Left lung (tissue), 10 donors: ENCODE results near the gene PCDH19. TPM values are rescaled to one million over a fixed set of nuclear protein-coding genes. Genes with fewer than 3 reads are reported as not detected.
"Not testable (repeated sequence)": the region's sequence is repeated elsewhere in the genome, so short reads cannot be mapped to it uniquely, and the experiment has no call there.

Source experiments
- ATAC-seq: fragments of 200-7000 bp; cut with Tn5 transposase; one replicate; pipeline ENCODE4 v1.9.1; 2020; ENCODE audit warnings: moderate library complexity
- DNase-seq, 4 donors: peaks; one replicate each; pipeline ENCODE4 v3.0.0-alpha.2; 2013 to 2020
- H3K27ac ChIP-seq, 2 donors: fragments of 200-600 bp; sonication (generic) in 1 of 2; one replicate each; pipeline versions ENCODE4 v1.5.0 to v1.8.0; 2020 to 2021
- H3K27me3 ChIP-seq, 2 donors: fragments of 200-600 bp; sonication (generic) in 1 of 2; one replicate each; pipeline versions ENCODE4 v1.5.0 to v1.8.0; 2020 to 2021
- H3K36me3 ChIP-seq, 2 donors: fragments of 200-600 bp; sonication (generic) in 1 of 2; one replicate each; pipeline versions ENCODE4 v1.5.0 to v1.8.0; 2020 to 2021
- H3K4me1 ChIP-seq, 2 donors: fragments of 200-600 bp; one replicate each; pipeline ENCODE4 v1.8.0; 2021
- H3K4me3 ChIP-seq, 2 donors: fragments of 200-600 bp; sonication (generic) in 1 of 2; one replicate each; pipeline versions ENCODE4 v1.5.0 to v1.8.0; 2020 to 2021; ENCODE audit warnings: mild to moderate bottlenecking in 1 of 2
- H3K9me3 ChIP-seq, 2 donors: fragments of 200-600 bp; sonication (generic) in 1 of 2; one replicate each; pipeline versions ENCODE4 v1.5.0 to v1.8.0; 2020 to 2021
- CTCF ChIP-seq, 2 donors: fragments of 200-600 bp; sonication (generic) in 1 of 2; IDR thresholded peaks; one replicate each; pipeline versions ENCODE4 v1.5.0 to v1.8.0; 2021; ENCODE audit warnings: antibody characterized with exemption in 2 of 2
- intact Hi-C, 2 donors: fragments of 100-400 bp; cut with DNase I; formaldehyde crosslinking; loops; one replicate each; pipeline versions ENCODE4 v1.11.2 to v1.14.2; 2022
- polyA plus RNA-seq, 6 donors: library from polyadenylated mRNA; unstranded; fragments of 120-200 nt; gene quantifications; one replicate each; pipeline ENCODE4 v1.2.1, GENCODE V29; 2013; ENCODE audit not compliant: insufficient read length in 6 of 6
- total RNA-seq, 2 donors: library from RNA; stranded (reverse); fragmentation: NEBNext Ultra II Directional; extraction: Animal tissue kit (Norgen Biotek cat#: 25700); gene quantifications; one replicate each; pipeline ENCODE4 v1.2.1, GENCODE V29; 2021
- donor health status: DM: no; HTN: yes; CAD: no.
- donor health status: DM: no; HTN: no; CAD: no.

The PCDH19 gene
- total and polyA plus RNA-seq, 8 donors = 0.24 to 2.4 (median 1.2) TPM

- no peaks in the 10 kb centered on the region for H3K9me3 ChIP-seq
- intact Hi-C loops = no loop called here
- H3K27me3 ChIP-seq = no peaks in the 10 kb centered on the region
- no peak for ATAC-seq
- no peaks in the 10 kb centered on the region for H3K36me3 ChIP-seq
- H3K27ac ChIP-seq = no peak overlapping the region
- H3K4me1 ChIP-seq = no peaks in the 10 kb centered on the region
- H3K4me3 ChIP-seq = no peak overlapping the region
- no peak for DNase-seq
- no peak for TF ChIP-seq CTCF (IDR thresholded peaks at IDR 0.05)
Observed at GRCh38 chrX:100445593-100445992, 35.5 kb upstream of the PCDH19 start.

GRCh38 chrX:100441321-100441720 is 31.2 kb upstream of the PCDH19 start:
- H3K27ac ChIP-seq, intact Hi-C loops, H3K4me3 ChIP-seq, H3K4me1 ChIP-seq, H3K36me3 ChIP-seq, H3K27me3 ChIP-seq, H3K9me3 ChIP-seq, ATAC-seq, DNase-seq: not testable (repeated sequence)

- Histone ChIP-seq H3K4me1 (no peaks in the 10 kb centered on the region), H3K9me3 (no peaks in the 10 kb centered on the region), H3K27ac (no peak overlapping the region), H3K27me3 (no peaks in the 10 kb centered on the region), H3K36me3 (no peaks in the 10 kb centered on the region), H3K4me3 (no peak overlapping the region)
- ATAC-seq (no peak), DNase-seq (no peak)
- TF ChIP-seq CTCF (IDR thresholded peaks at IDR 0.05) = no peak
- intact Hi-C loops = no loop called here
Observed at GRCh38 chrX:100440006-100440405, 29.9 kb upstream of the PCDH19 start.

GRCh38 chrX:100435726-100436125 is 25.7 kb upstream of the PCDH19 start:
- Histone ChIP-seq H3K4me1 (no peaks in the 10 kb centered on the region), H3K36me3 (no peaks in the 10 kb centered on the region), H3K9me3 (no peaks in the 10 kb centered on the region), H3K4me3 (no peak overlapping the region), H3K27me3 (no peaks in the 10 kb centered on the region), H3K27ac (no peak overlapping the region)
- no peak for TF ChIP-seq CTCF (IDR thresholded peaks at IDR 0.05)
- ATAC-seq (no peak), DNase-seq (no peak)
- intact Hi-C loops = no loop called here

- Histone ChIP-seq H3K9me3 (no peaks in the 10 kb centered on the region), H3K36me3 (no peaks in the 10 kb centered on the region), H3K27me3 (peaks cover 0 to 5% of the 10 kb centered on the region in 2 donors), H3K27ac (no peak overlapping the region), H3K4me1 (no peaks in the 10 kb centered on the region), H3K4me3 (no peak overlapping the region)
- intact Hi-C loops = no loop called here
- no peak for TF ChIP-seq CTCF (IDR thresholded peaks at IDR 0.05)
- ATAC-seq (no peak), DNase-seq (no peak)
Observed at GRCh38 chrX:100424012-100424411, 13.9 kb upstream of the PCDH19 start.

- Histone ChIP-seq H3K27ac (no peak overlapping the region), H3K9me3 (no peaks in the 10 kb centered on the region), H3K4me1 (no peaks in the 10 kb centered on the region), H3K4me3 (no peak overlapping the region), H3K27me3 (peaks cover 0 to 2% of the 10 kb centered on the region in 2 donors), H3K36me3 (no peaks in the 10 kb centered on the region)
- ATAC-seq = no peak
- intact Hi-C loops = no loop called here
- no peak for DNase-seq
- TF ChIP-seq CTCF (IDR thresholded peaks at IDR 0.05) = no peak
Observed at GRCh38 chrX:100418556-100418955, 8.5 kb upstream of the PCDH19 start.
